BE2C (cell line): Measurements from ENCODE around the gene SMAD7.

Source experiments
- DNase-seq: peaks from one replicate; pipeline ENCODE4 v3.0.0-alpha.2; 2020
- H3K27me3 ChIP-seq: fragments of 250-450 bp; sonication (Bioruptor Pico); 2 replicates; pipeline ENCODE4 v1.5.1; 2020; ENCODE audit warnings: mild to moderate bottlenecking
- H3K36me3 ChIP-seq: fragments of 250-450 bp; sonication (Bioruptor Pico); 2 replicates; pipeline ENCODE4 v1.5.1; 2020; ENCODE audit warnings: mild to moderate bottlenecking
- H3K4me1 ChIP-seq: fragments of 250-450 bp; sonication (Bioruptor Pico); 2 replicates; pipeline ENCODE4 v1.5.1; 2020
- H3K4me3 ChIP-seq: 2 replicates; pipeline ENCODE4 v1.5.1; 2011; ENCODE audit warnings: low read depth, low read length
- H3K9me3 ChIP-seq: fragments of 250-450 bp; sonication (Bioruptor Pico); 2 replicates; pipeline ENCODE4 v1.5.1; 2020
- TF ChIP-seq, protein P1 (sequence below): IDR thresholded peaks from 2 replicates; pipeline ENCODE4 v1.5.1; 2012; ENCODE audit warnings: mild to moderate bottlenecking, low read depth, low read length

Gene SMAD7

DNA sequence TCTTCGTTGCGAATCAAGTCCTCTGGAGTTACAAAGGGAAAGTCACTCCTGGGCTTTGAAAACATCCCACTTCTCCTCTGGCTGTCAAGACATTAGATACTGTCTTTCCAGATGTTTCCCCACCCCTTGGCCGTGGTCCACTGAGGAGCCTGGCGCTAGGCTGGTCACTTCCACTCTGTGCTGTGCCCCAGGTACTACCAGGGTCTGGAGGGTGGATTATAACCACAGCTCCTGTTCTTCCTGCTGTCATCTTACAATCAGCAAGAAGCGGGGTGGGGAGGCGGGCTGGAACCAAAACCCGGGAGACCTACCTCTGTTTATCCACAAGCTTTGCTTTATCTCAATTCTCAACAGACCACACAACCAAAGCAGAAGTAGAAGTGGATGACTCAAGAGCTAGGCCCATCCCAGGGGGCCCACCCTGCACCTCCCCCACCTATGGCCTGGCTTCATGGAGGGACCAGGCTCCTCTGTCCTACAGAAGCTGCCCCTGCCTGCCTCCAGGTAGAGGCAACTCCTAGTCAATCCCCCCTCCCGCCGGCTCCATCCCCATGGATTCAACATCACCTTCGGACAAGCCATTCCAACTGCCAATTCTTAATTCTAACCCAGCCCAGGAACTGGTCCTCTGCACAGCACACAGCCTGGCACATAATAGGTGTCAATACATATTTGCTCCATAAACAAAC lies 17.8 kb downstream of the SMAD7 start:
- H3K4me3 ChIP-seq: peak overlapping the region; percentile 29
- DNase-seq: peak; percentile 44
- TF ChIP-seq, protein P1, sequence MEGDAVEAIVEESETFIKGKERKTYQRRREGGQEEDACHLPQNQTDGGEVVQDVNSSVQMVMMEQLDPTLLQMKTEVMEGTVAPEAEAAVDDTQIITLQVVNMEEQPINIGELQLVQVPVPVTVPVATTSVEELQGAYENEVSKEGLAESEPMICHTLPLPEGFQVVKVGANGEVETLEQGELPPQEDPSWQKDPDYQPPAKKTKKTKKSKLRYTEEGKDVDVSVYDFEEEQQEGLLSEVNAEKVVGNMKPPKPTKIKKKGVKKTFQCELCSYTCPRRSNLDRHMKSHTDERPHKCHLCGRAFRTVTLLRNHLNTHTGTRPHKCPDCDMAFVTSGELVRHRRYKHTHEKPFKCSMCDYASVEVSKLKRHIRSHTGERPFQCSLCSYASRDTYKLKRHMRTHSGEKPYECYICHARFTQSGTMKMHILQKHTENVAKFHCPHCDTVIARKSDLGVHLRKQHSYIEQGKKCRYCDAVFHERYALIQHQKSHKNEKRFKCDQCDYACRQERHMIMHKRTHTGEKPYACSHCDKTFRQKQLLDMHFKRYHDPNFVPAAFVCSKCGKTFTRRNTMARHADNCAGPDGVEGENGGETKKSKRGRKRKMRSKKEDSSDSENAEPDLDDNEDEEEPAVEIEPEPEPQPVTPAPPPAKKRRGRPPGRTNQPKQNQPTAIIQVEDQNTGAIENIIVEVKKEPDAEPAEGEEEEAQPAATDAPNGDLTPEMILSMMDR: no peak
- H3K27me3 ChIP-seq: no peaks in the 10 kb centered on the region
- H3K36me3 ChIP-seq: peaks cover 9% of the 10 kb centered on the region; the same call in 1 of the 2 replicates
- no peaks in the 10 kb centered on the region for H3K9me3 ChIP-seq
- H3K4me1 ChIP-seq: peaks cover 39% of the 10 kb centered on the region

DNA sequence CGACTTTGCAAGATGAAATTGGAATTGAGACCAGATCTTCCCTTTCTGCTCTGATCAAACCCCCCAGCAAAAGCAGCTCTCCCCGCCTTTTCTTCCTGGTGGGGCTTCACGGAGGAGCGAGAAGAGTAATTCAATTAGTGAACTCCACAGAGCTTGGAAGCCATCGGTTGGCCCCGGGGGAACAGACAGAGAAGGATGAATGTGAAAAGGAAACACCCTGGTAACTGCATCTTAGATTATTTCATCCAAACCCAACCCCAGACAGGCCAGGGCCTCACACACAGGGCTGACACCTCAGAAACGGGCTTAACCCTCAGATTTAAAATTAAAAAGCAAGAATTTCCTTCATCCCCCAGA lies 18.3 kb downstream of the SMAD7 start:
- Histone ChIP-seq H3K9me3 (no peaks in the 10 kb centered on the region), H3K4me3 (peak overlapping the region; percentile 29), H3K27me3 (no peaks in the 10 kb centered on the region), H3K4me1 (peaks cover 39% of the 10 kb centered on the region), H3K36me3 (peaks cover 9% of the 10 kb centered on the region; the same call in 1 of the 2 replicates)
- TF ChIP-seq, protein P1: no peak
- DNase-seq: peak; percentile 47

DNA sequence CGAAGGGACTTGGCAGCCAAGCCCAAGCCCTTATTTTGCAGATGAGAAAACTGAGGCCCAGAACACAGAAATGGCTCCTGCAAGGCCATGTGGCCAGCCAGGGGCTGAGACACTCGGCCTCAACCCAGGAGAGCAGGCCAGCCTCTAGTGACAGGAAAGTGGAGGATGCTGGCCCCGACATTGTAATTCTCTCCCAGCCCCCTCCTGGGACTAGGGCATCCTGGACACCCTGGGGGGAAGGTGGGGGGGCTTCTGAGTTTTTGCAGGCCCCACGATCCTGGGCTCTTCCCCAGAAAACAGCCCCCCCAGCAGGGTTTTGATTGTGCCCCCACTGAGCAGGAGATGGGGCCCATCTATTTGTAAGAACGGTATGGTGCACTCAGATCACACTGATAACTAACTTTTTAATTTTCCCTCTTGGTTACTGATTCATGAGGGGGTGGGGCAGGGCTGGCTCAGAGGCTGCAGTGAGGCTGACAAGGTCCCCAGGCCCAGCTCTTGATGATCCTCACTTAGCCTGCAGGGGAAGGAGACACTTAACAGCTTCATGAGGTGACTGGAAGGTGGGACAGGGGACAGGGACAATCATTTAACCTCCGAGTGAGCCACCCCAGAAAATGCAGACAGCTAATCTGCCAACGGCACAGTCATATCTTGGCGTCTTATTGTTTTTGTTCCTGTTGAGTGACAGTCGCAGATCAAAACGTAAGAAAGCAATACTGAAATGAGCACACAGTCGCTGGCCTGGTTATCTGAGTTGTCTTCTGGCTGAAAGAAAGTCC lies 18.9 kb downstream of the SMAD7 start:
- TF ChIP-seq, protein P1: no peak
- peak overlapping the region; percentile 29 for H3K4me3 ChIP-seq

DNA sequence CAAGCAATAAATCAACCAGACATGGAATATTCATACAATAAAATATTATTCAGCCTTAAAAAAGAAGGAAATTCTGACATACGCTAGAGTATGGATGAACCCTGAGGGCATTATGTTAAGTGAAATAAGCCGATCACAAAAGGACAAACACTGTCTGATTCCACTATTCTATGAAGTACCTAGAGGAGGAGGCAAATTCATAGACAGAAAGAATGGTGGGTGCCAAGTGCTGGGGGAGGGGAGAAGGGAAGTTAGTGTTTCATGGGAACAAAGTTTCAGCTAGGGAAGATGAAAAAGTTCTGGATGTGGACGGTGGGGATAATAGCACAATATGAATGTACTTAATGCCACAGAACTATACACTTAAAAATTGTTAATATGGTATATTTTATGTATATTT lies 19.8 kb downstream of the SMAD7 start:
- H3K36me3 ChIP-seq: peaks cover under 1% of the 10 kb centered on the region; the same call in 1 of the 2 replicates
- DNase-seq: no peak
- H3K27me3 ChIP-seq: no peaks in the 10 kb centered on the region
- peaks cover 39% of the 10 kb centered on the region for H3K4me1 ChIP-seq
- TF ChIP-seq, protein P1: no peak
- H3K4me3 ChIP-seq: no peak overlapping the region
- H3K9me3 ChIP-seq: no peaks in the 10 kb centered on the region

More for the DNA sequence above, 18.9 kb downstream of the SMAD7 start:
- H3K36me3 ChIP-seq: peaks cover 9% of the 10 kb centered on the region; the same call in 1 of the 2 replicates
- no peaks in the 10 kb centered on the region for H3K9me3 ChIP-seq
- peak; percentile 40 for DNase-seq
- H3K27me3 ChIP-seq: no peaks in the 10 kb centered on the region
- H3K4me1 ChIP-seq: peaks cover 39% of the 10 kb centered on the region

DNA sequence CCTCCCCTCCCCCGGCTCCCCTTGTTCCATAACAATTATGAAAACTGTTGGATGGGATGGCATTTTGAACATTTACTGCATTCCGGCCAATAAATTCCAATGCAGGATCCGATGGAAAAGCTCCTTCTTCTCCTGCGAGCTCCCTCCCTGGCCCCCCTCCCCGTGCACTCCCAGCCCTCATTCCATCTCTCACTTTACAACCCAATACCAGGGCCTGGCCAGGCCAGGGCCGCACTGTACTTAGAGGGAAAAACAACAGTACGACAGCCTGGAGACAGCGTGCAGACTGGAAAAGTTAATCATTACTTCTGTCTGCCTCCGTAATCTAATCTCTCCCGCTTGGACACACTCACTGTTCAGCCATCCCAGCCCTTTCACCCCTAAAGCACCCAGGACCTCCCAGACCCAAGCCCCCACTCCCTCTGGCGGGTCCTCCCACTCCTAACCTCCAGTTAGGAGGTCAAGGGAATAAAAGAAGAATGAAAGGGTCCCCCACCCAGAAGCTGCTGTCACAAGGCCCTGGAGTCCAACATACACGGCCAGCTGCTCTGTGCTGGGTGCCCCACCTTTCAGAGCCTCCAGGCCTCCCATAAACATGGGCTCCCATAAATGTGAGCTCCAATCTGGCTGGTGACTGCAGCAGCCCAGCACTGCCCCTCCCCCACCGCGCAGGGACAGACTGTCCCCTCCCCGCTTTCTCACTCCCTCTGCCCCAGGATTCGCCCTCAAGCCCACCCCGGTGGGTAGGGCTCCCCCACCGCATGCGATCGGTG lies 20.6 kb downstream of the SMAD7 start:
- Histone ChIP-seq H3K4me1 (peaks cover 39% of the 10 kb centered on the region), H3K27me3 (no peaks in the 10 kb centered on the region), H3K36me3 (no peaks in the 10 kb centered on the region; the same call in 1 of the 2 replicates), H3K4me3 (no peak overlapping the region), H3K9me3 (no peaks in the 10 kb centered on the region)
- TF ChIP-seq, protein P1: no peak
- peak; percentile 39 for DNase-seq
